Gastroesophageal sphincter (tissue), 4 donors: ENCODE data around the gene RREB1. TPM values are rescaled to one million over a fixed set of nuclear protein-coding genes. Genes with fewer than 3 reads are reported as not detected.

Experiments used
- ATAC-seq: fragments of 150-250 bp; one replicate; pipeline ENCODE4 v1.9.1; 2016; ENCODE audit warnings: mild to moderate bottlenecking, moderate library complexity
- H3K27ac ChIP-seq, 4 donors: fragments of 200-600 bp; sonication (generic) in 3 of 4; 1 replicate in 3 of 4; 2 replicates in 1 of 4; pipeline ENCODE4 v1.5.1; 2016 to 2019
- H3K27me3 ChIP-seq: fragments of 200-600 bp; sonication (generic); one replicate; pipeline ENCODE4 v1.5.1; 2019
- H3K36me3 ChIP-seq, 2 donors: fragments of 200-600 bp; sonication (generic); one replicate each; pipeline ENCODE4 v1.5.1; 2019; ENCODE audit warnings: control low read depth in 1 of 2
- H3K4me1 ChIP-seq, 3 donors: fragments of 200-600 bp; sonication (generic); 1 replicate in 2 of 3; 2 replicates in 1 of 3; pipeline ENCODE4 v1.5.1; 2016 to 2019; ENCODE audit warnings: control low read depth in 2 of 3
- H3K4me3 ChIP-seq, 2 donors: fragments of 200-600 bp; sonication (generic); one replicate each; pipeline ENCODE4 v1.5.1; 2019; ENCODE audit warnings: mild to moderate bottlenecking in 1 of 2, moderate library complexity in 1 of 2
- H3K9me3 ChIP-seq, 3 donors: fragments of 200-600 bp; sonication (generic); one replicate each; pipeline ENCODE4 v1.5.1; 2017 to 2019; ENCODE audit warnings: control low read depth in 2 of 3
- CTCF ChIP-seq, 4 experiments: fragments of 200-600 bp in 2 of 4; fragments of 450-650 bp in 2 of 4; sonication (generic) in 1 of 4; IDR thresholded peaks; one replicate each; pipeline ENCODE4 v1.5.1; 2017 to 2019; ENCODE audit warnings: antibody characterized with exemption in 4 of 4, mild to moderate bottlenecking in 2 of 4, moderate library complexity in 2 of 4
- EP300 ChIP-seq: sonication (generic); formaldehyde crosslinking; IDR thresholded peaks from one replicate; pipeline ENCODE4 v1.6.1; 2017; ENCODE audit warnings: antibody characterized with exemption, mild to moderate bottlenecking
- POLR2A ChIP-seq, 2 donors: fragments of 450-650 bp; IDR thresholded peaks; one replicate each; pipeline ENCODE4 v1.6.1; 2017; ENCODE audit warnings: antibody characterized with exemption in 2 of 2, mild to moderate bottlenecking in 2 of 2, moderate library complexity in 1 of 2
- POLR2AphosphoS5 ChIP-seq: sonication (generic); formaldehyde crosslinking; IDR thresholded peaks from one replicate; pipeline ENCODE4 v1.6.1; 2017; ENCODE audit warnings: antibody characterized with exemption
- WGBS, 2 donors: methylation state at CpG; one replicate each; pipeline ENCODE4 v1.1.5; 2018; ENCODE audit warnings: low coverage in 1 of 2; 5-methylcytosine and 5-hydroxymethylcytosine counted together
- total RNA-seq, 4 donors: library from RNA; depleted of rRNA; stranded (reverse); fragments of >200 nt; gene quantifications; one replicate each; pipeline ENCODE4 v1.1.0, GENCODE V29; 2016

Gene RREB1
- total RNA-seq, 4 donors from 2014 or later: 20.3 to 40.8 (median 28.1) TPM

GRCh38 chr6:7163661-7164071, 55.9 kb downstream of the RREB1 start:
- no peaks in the 10 kb centered on the region for H3K36me3 ChIP-seq
- no peak for TF ChIP-seq POLR2A (IDR thresholded peaks at IDR 0.05)
- no peak for TF ChIP-seq POLR2AphosphoS5
- no peak for TF ChIP-seq CTCF (IDR thresholded peaks at IDR 0.05)
- no peak for TF ChIP-seq EP300
- ATAC-seq: no peak
- no peaks in the 10 kb centered on the region for H3K9me3 ChIP-seq
- H3K4me1 ChIP-seq: peaks cover 13 to 98% (median 31%) of the 10 kb centered on the region in 3 donors
- H3K27ac ChIP-seq: peak overlapping the region in 1 of 4 donors; percentile 80
- H3K27me3 ChIP-seq: no peaks in the 10 kb centered on the region
- WGBS, 2 donors: 78 to 94% methylated on average over 2 to 7 of the region's 12 CpGs
- H3K4me3 ChIP-seq: no peak overlapping the region

GRCh38 chr6:7164536-7165001, 56.8 kb downstream of the RREB1 start:
- Histone ChIP-seq H3K36me3 (no peaks in the 10 kb centered on the region), H3K4me3 (no peak overlapping the region), H3K9me3 (no peaks in the 10 kb centered on the region), H3K27ac (peak overlapping the region in 3 of 4 donors; percentile 64 to 80 (median 69)), H3K4me1 (peaks cover 19 to 99% (median 37%) of the 10 kb centered on the region in 3 donors), H3K27me3 (no peaks in the 10 kb centered on the region)
- ATAC-seq: no peak
- 52 to 68% methylated on average over 4 to 5 of the region's 5 CpGs for WGBS, 2 donors
- TF ChIP-seq CTCF (IDR thresholded peaks at IDR 0.05) (no peak), POLR2AphosphoS5 (peak; percentile 5)

- 32 to 50% methylated on average over 7 to 10 of the region's 11 CpGs for WGBS, 2 donors
Observed at GRCh38 chr6:7165002-7165889, 57.5 kb downstream of the RREB1 start.

GRCh38 chr6:7165890-7166267, 58.1 kb downstream of the RREB1 start:
- H3K4me3 ChIP-seq: no peak overlapping the region
- TF ChIP-seq POLR2A (IDR thresholded peaks at IDR 0.05) (no peak), CTCF (IDR thresholded peaks at IDR 0.05) (no peak), POLR2AphosphoS5 (no peak), EP300 (no peak)
- 67% methylated on average over 1 of the region's 4 CpGs; no CpG with 5 or more reads in 1 of the 2 donors for WGBS, 2 donors
- peaks cover 26 to 100% (median 49%) of the 10 kb centered on the region in 3 donors for H3K4me1 ChIP-seq
- ATAC-seq: no peak
- no peaks in the 10 kb centered on the region for H3K9me3 ChIP-seq
- peak overlapping the region in 3 of 4 donors; percentile 64 to 80 (median 69) for H3K27ac ChIP-seq
- H3K36me3 ChIP-seq: no peaks in the 10 kb centered on the region
- H3K27me3 ChIP-seq: no peaks in the 10 kb centered on the region

More at GRCh38 chr6:7165002-7165889, 57.5 kb downstream of the RREB1 start:
- TF ChIP-seq CTCF (IDR thresholded peaks at IDR 0.05) (no peak), EP300 (no peak), POLR2AphosphoS5 (no peak), POLR2A (IDR thresholded peaks at IDR 0.05) (no peak)
- ATAC-seq: no peak
- Histone ChIP-seq H3K4me1 (peaks cover 24 to 99% (median 44%) of the 10 kb centered on the region in 3 donors), H3K4me3 (no peak overlapping the region), H3K36me3 (no peaks in the 10 kb centered on the region), H3K27me3 (no peaks in the 10 kb centered on the region), H3K27ac (peak overlapping the region in 3 of 4 donors; percentile 64 to 80 (median 69)), H3K9me3 (no peaks in the 10 kb centered on the region)
